MCF 10A (cell line): Measurements from ENCODE around the gene TBC1D24. TPM values are rescaled to one million over a fixed set of nuclear protein-coding genes. Genes with fewer than 3 reads are reported as not detected.

ENCODE experiments used
- BruUV-seq: library from RNA; stranded (reverse); fragments of 400-500 nt; replicated peaks from 2 replicates; lab custom pipeline; 2021; lab: Mats Ljungman, UMichigan
- CTCF ChIA-PET: fragments of 300-600 bp; sonication (Branson Sonifier 250); formaldehyde crosslinking; extraction: SDS; loops from one replicate; lab custom pipeline; 2021; ENCODE audit warnings: antibody characterized with exemption, inconsistent platforms; lab: Yijun Ruan, JAX
- POLR2A ChIA-PET: fragments of 300-600, 350-650 bp; sonication (Branson Sonifier 250); formaldehyde crosslinking; extraction: SDS; loops from one replicate; lab custom pipeline; 2020; ENCODE audit warnings: antibody characterized with exemption, inconsistent platforms; lab: Yijun Ruan, JAX
- DNase-seq: peaks from one replicate; pipeline ENCODE4 v3.0.0-alpha.2; 2018; ENCODE audit not compliant: unreplicated experiment
- H3K27ac Mint-ChIP-seq: one replicate; pipeline ENCODE4 v1.8.0; 2022; ENCODE audit warnings: mild to moderate bottlenecking, low read depth, mixed read lengths; ENCODE audit not compliant: unreplicated experiment
- H3K27me3 Mint-ChIP-seq: one replicate; pipeline ENCODE4 v1.8.0; 2022; ENCODE audit warnings: mixed read lengths; ENCODE audit not compliant: insufficient read depth, unreplicated experiment
- H3K36me3 Mint-ChIP-seq: one replicate; pipeline ENCODE4 v1.8.0; 2022; ENCODE audit warnings: mild to moderate bottlenecking, moderate library complexity, mixed read lengths; ENCODE audit not compliant: insufficient read depth, unreplicated experiment
- H3K4me1 Mint-ChIP-seq: one replicate; pipeline ENCODE4 v1.8.0; 2022; ENCODE audit warnings: mixed read lengths; ENCODE audit not compliant: insufficient read depth, unreplicated experiment
- H3K4me3 Mint-ChIP-seq: one replicate; pipeline ENCODE4 v1.8.0; 2022; ENCODE audit warnings: mild to moderate bottlenecking, moderate library complexity, mixed read lengths; ENCODE audit not compliant: unreplicated experiment
- H3K9me3 Mint-ChIP-seq: one replicate; pipeline ENCODE4 v1.8.0; 2022; ENCODE audit warnings: mixed read lengths; ENCODE audit not compliant: unreplicated experiment
- CTCF ChIP-seq: fragments of 200-600 bp; IDR thresholded peaks from one replicate; pipeline ENCODE4 v1.8.0; 2022; ENCODE audit warnings: antibody characterized with exemption, mild to moderate bottlenecking; ENCODE audit not compliant: unreplicated experiment
- intact Hi-C: fragments of 100-400 bp; cut with micrococcal nuclease; formaldehyde crosslinking; loops from 2 replicates; pipeline ENCODE4 v1.14.1; 2022
- total RNA-seq: library from RNA; stranded (reverse); gene quantifications from 2 replicates; pipeline ENCODE4 v1.2.3, GENCODE V29; 2022

The TBC1D24 gene
- total RNA-seq, 1 experiment from 2014 or later: 8.1 TPM

- DNase-seq: no peak
- no TSS peak for BruUV-seq
- intact Hi-C loops: loop anchor here (2.0 kb wide), 1 partner anchor 305 kb away; no protein-coding TSS in a partner anchor
- H3K27me3 Mint-ChIP-seq: no peaks in the 10 kb centered on the region
- H3K4me1 Mint-ChIP-seq: peaks cover 5% of the 10 kb centered on the region
- no peak overlapping the region for H3K4me3 Mint-ChIP-seq
- ChIA-PET POLR2A (interaction anchor here (0.9 to 1.6 kb wide), 2 partner anchors 11 to 233 kb away, joined by 3 to 5 read pairs; no protein-coding TSS in a partner anchor), CTCF (interaction anchor here (0.6 to 2.5 kb wide), 6 partner anchors 10 to 231 kb away, joined by 3 to 11 read pairs (median 4); no protein-coding TSS in a partner anchor)
- H3K9me3 Mint-ChIP-seq: no peaks in the 10 kb centered on the region
- no peak overlapping the region for H3K27ac Mint-ChIP-seq
- peaks cover 13% of the 10 kb centered on the region for H3K36me3 Mint-ChIP-seq
- no peak for TF ChIP-seq CTCF
Observed at GRCh38 chr16:2499890-2500429, 25.0 kb downstream of the TBC1D24 start.

- POLR2A ChIA-PET: interaction anchor here (0.9 to 1.6 kb wide), 5 partner anchors 11 to 249 kb away, joined by 3 to 11 read pairs (median 4); partner anchors contain the start of genes CCNF and ECI1
Observed at GRCh38 chr16:2500430-2500917, 25.5 kb downstream of the TBC1D24 start.

GRCh38 chr16:2500918-2501750, 26.2 kb downstream of the TBC1D24 start:
- Mint-ChIP-seq H3K9me3 (no peaks in the 10 kb centered on the region), H3K27ac (no peak overlapping the region), H3K27me3 (no peaks in the 10 kb centered on the region), H3K4me1 (peaks cover 5% of the 10 kb centered on the region), H3K4me3 (no peak overlapping the region), H3K36me3 (peaks cover 13% of the 10 kb centered on the region)
- TF ChIP-seq CTCF: peak; percentile 99
- ChIA-PET CTCF (interaction anchor here (0.6 to 2.8 kb wide), 19 partner anchors 9 to 304 kb away, joined by 3 to 15 read pairs (median 4); partner anchors contain the start of gene CCNF), POLR2A (interaction anchor here (0.6 to 1.6 kb wide), 5 partner anchors 12 to 249 kb away, joined by 3 to 11 read pairs (median 4); partner anchors contain the start of genes CCNF and ECI1)
- BruUV-seq: no TSS peak
- DNase-seq: peak; percentile 62
- intact Hi-C loops: loop anchor here (1.0 to 2.0 kb wide), 2 partner anchors 161 to 306 kb away; partner anchors contain the start of gene ABCA3

More at GRCh38 chr16:2500430-2500917, 25.5 kb downstream of the TBC1D24 start:
- Mint-ChIP-seq H3K27me3 (no peaks in the 10 kb centered on the region), H3K9me3 (no peaks in the 10 kb centered on the region), H3K4me1 (peaks cover 5% of the 10 kb centered on the region), H3K36me3 (peaks cover 13% of the 10 kb centered on the region), H3K27ac (no peak overlapping the region), H3K4me3 (no peak overlapping the region)
- no peak for TF ChIP-seq CTCF
- intact Hi-C loops: loop anchor here (2.0 kb wide), 1 partner anchor 306 kb away; no protein-coding TSS in a partner anchor
- BruUV-seq: no TSS peak
- DNase-seq: no peak
- CTCF ChIA-PET: interaction anchor here (0.6 to 2.8 kb wide), 8 partner anchors 11 to 303 kb away, joined by 3 to 15 read pairs (median 4); partner anchors contain the start of gene CCNF
